Tibial nerve (tissue), 4 donors: ENCODE results near the gene WDR27. TPM values are rescaled to one million over a fixed set of nuclear protein-coding genes. Genes with fewer than 3 reads are reported as not detected.

Experiments used
- DNase-seq, 2 donors: peaks; one replicate each; pipeline ENCODE4 v3.0.0-alpha.2; 2019; ENCODE audit warnings: low spot score in 2 of 2
- H3K27ac ChIP-seq, 4 donors: fragments of 200-600 bp; sonication (generic) in 3 of 4; one replicate each; pipeline ENCODE4 v1.5.1; 2017 to 2019; ENCODE audit warnings: mild to moderate bottlenecking in 1 of 4
- H3K27me3 ChIP-seq, 2 donors: fragments of 200-600 bp; sonication (generic) in 1 of 2; one replicate each; pipeline versions ENCODE4 v1.5.1 to v1.6.0; 2017 to 2019
- H3K36me3 ChIP-seq, 3 donors: fragments of 200-600 bp; sonication (generic); one replicate each; pipeline ENCODE4 v1.5.1; 2018 to 2019
- H3K4me1 ChIP-seq, 4 donors: fragments of 200-600 bp; sonication (generic) in 3 of 4; one replicate each; pipeline ENCODE4 v1.5.1; 2017 to 2019
- H3K4me3 ChIP-seq, 4 donors: fragments of 200-600 bp; sonication (generic) in 3 of 4; one replicate each; pipeline ENCODE4 v1.5.1; 2017 to 2019; ENCODE audit warnings: mild to moderate bottlenecking in 1 of 4, moderate library complexity in 1 of 4
- H3K9me3 ChIP-seq, 4 donors: fragments of 200-600 bp; sonication (generic) in 3 of 4; one replicate each; pipeline ENCODE4 v1.5.1; 2017 to 2019
- CTCF ChIP-seq, 5 experiments: fragments of 200-600 bp in 3 of 5; fragments of 450-650 bp in 2 of 5; sonication (generic) in 3 of 5; IDR thresholded peaks; one replicate each; pipeline ENCODE4 v1.5.1; 2016 to 2019; ENCODE audit warnings: antibody characterized with exemption in 5 of 5, mild to moderate bottlenecking in 3 of 5, moderate library complexity in 2 of 5
- EP300 ChIP-seq, 2 donors: sonication (generic); formaldehyde crosslinking; IDR thresholded peaks; one replicate each; pipeline ENCODE4 v1.6.1; 2017; ENCODE audit warnings: antibody characterized with exemption in 2 of 2, mild to moderate bottlenecking in 1 of 2
- POLR2A ChIP-seq, 2 donors: fragments of 450-650 bp; IDR thresholded peaks; one replicate each; pipeline ENCODE4 v1.6.1; 2017; ENCODE audit warnings: antibody characterized with exemption in 2 of 2, mild to moderate bottlenecking in 2 of 2, moderate library complexity in 2 of 2
- WGBS, 2 donors: methylation state at CpG; one replicate each; pipeline ENCODE4 v1.1.5; 2018; 5-methylcytosine and 5-hydroxymethylcytosine counted together
- total RNA-seq, 4 donors: library from RNA; depleted of rRNA; stranded (reverse); fragments of >200 nt; gene quantifications; one replicate each; pipeline ENCODE4 v1.1.0, GENCODE V29; 2016

The WDR27 gene
- total RNA-seq, 4 donors from 2014 or later = 33.9 to 57.5 (median 52.5) TPM

DNA sequence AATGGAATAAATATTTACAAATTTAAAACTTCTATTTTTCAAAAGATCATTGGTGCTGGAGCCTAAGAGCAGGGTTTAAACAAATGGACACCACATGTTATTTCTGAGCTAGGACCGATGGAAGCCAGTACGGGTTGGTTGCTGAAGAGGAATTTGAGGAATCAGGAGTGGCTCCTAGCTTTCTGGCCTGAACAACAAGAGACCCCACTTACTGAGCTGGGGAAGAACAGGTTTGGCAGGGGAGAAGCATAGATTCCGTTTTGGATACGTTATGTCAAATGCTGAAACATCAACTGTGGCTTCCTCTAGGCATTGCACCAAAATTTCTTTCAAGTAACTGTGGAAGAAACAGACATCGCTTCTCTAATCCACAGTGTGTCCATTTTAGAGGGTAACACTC is 6.7 kb downstream of the WDR27 start:
- peaks cover 0 to 63% (median 0%) of the 10 kb centered on the region in 3 donors for H3K36me3 ChIP-seq
- no peaks in the 10 kb centered on the region for H3K27me3 ChIP-seq
- TF ChIP-seq POLR2A (IDR thresholded peaks at IDR 0.05) = no peak
- H3K27ac ChIP-seq = no peak overlapping the region
- WGBS, 2 donors = 78 to 92% methylated on average over 5 of the region's 5 CpGs
- peaks cover 0 to 11% (median 0%) of the 10 kb centered on the region in 4 donors for H3K4me1 ChIP-seq
- H3K4me3 ChIP-seq = no peak overlapping the region
- peaks cover 0 to 15% (median 0%) of the 10 kb centered on the region in 4 donors for H3K9me3 ChIP-seq
- DNase-seq = no peak

DNA sequence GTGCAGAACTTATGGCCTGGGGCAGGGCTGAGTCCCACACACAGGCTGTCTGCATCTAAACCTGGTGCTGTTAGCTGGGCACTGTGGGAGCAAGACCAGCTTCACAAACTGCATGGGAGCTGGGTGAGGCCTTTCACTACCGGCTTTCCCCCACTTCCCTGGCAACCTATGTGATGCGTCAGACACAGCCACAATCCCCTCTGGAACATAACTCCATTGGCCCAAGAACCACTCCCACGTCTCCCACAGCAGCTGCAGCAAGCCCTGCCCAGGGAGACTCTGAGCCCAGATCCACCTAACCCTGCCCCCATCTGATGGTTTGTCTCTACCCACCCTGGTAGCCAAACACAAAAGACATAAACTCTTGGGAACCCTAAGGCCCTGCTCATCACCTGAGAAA is 9.3 kb downstream of the WDR27 start:
- H3K9me3 ChIP-seq = peaks cover 0 to 19% (median 0%) of the 10 kb centered on the region in 4 donors
- no peaks in the 10 kb centered on the region for H3K27me3 ChIP-seq
- H3K36me3 ChIP-seq = peaks cover 0 to 77% (median 0%) of the 10 kb centered on the region in 3 donors
- H3K4me3 ChIP-seq = no peak overlapping the region
- no peak overlapping the region for H3K27ac ChIP-seq
- TF ChIP-seq POLR2A (IDR thresholded peaks at IDR 0.05) = no peak
- TF ChIP-seq EP300 (IDR thresholded peaks at IDR 0.05) = no peak
- no peak for TF ChIP-seq CTCF (IDR thresholded peaks at IDR 0.05)
- no peak for DNase-seq
- WGBS, 2 donors = 94 to 100% methylated on average over 3 of the region's 3 CpGs
- no peaks in the 10 kb centered on the region for H3K4me1 ChIP-seq

DNA sequence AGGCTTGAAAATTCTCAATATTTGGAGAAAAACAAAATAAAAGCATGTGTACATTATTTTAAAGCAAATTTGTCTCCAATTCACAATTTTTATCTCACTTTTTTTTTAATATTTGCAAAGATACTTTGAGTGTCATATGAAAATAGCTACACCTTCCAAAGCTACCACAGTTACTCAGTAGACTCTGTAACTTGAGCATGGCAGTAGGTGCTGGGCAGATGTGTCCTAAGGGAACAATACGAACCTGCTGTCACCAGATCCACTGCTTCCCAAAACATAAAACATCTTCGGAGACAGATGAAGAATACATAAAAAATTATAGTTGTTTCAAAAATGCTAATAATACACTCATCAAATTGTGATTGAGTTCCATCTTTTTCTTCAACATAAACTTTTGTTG is 10.6 kb downstream of the WDR27 start:
- no peak for DNase-seq
- H3K4me3 ChIP-seq = no peak overlapping the region
- H3K27ac ChIP-seq = no peak overlapping the region
- peaks cover 0 to 29% (median 0%) of the 10 kb centered on the region in 4 donors for H3K9me3 ChIP-seq
- TF ChIP-seq EP300 (IDR thresholded peaks at IDR 0.05) (no peak), POLR2A (IDR thresholded peaks at IDR 0.05) (no peak), CTCF (IDR thresholded peaks at IDR 0.05) (no peak)
- 97% methylated on average over 2 of the region's 2 CpGs for WGBS, 2 donors
- no peaks in the 10 kb centered on the region for H3K4me1 ChIP-seq
- H3K36me3 ChIP-seq = peaks cover 0 to 80% (median 0%) of the 10 kb centered on the region in 3 donors
- H3K27me3 ChIP-seq = no peaks in the 10 kb centered on the region

- peaks cover 0 to 92% (median 0%) of the 10 kb centered on the region in 3 donors for H3K36me3 ChIP-seq
- no peak overlapping the region for H3K27ac ChIP-seq
- DNase-seq = no peak
- peaks cover 0 to 45% (median 3%) of the 10 kb centered on the region in 4 donors for H3K9me3 ChIP-seq
- no peak overlapping the region for H3K4me3 ChIP-seq
- H3K27me3 ChIP-seq = no peaks in the 10 kb centered on the region
- TF ChIP-seq CTCF (IDR thresholded peaks at IDR 0.05) (no peak), POLR2A (IDR thresholded peaks at IDR 0.05) (no peak), EP300 (IDR thresholded peaks at IDR 0.05) (no peak)
- 95 to 98% methylated on average over 6 of the region's 6 CpGs for WGBS, 2 donors
- no peaks in the 10 kb centered on the region for H3K4me1 ChIP-seq
Measured at GRCh38 chr6:169689287-169689686, 12.5 kb downstream of the WDR27 start.

GRCh38 chr6:169685860-169686259 is 16.0 kb downstream of the WDR27 start:
- H3K27me3 ChIP-seq = no peaks in the 10 kb centered on the region
- no peak overlapping the region for H3K4me3 ChIP-seq
- 97 to 100% methylated on average over 2 of the region's 2 CpGs for WGBS, 2 donors
- H3K4me1 ChIP-seq = no peaks in the 10 kb centered on the region
- no peak for DNase-seq
- peaks cover 0 to 30% (median 3%) of the 10 kb centered on the region in 4 donors for H3K9me3 ChIP-seq
- peaks cover 0 to 90% (median 0%) of the 10 kb centered on the region in 3 donors for H3K36me3 ChIP-seq
- no peak for TF ChIP-seq POLR2A (IDR thresholded peaks at IDR 0.05)
- H3K27ac ChIP-seq = no peak overlapping the region

DNA sequence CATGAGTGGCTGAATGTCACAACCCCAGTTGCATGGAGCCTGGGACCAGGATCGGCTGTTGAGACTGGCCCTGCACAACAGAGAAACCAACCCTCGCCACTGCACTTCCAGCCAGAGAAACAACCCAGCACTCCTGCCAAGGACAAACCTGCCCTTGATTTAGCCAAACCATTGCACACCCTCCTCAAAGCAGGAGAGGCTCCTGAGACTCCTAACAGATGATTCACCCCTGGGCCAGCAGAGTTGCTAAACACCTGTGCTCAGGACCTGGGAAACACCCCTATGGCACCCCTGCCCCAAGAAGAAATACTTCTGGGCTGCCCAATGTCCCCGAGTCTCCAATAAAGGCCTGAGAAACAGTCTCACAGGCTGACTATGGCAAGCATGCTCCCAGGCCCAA is 17.8 kb downstream of the WDR27 start:
- Histone ChIP-seq H3K27ac (no peak overlapping the region), H3K36me3 (peaks cover 0 to 91% (median 0%) of the 10 kb centered on the region in 3 donors), H3K4me3 (no peak overlapping the region), H3K9me3 (peaks cover 0 to 30% (median 4%) of the 10 kb centered on the region in 4 donors), H3K27me3 (no peaks in the 10 kb centered on the region), H3K4me1 (no peaks in the 10 kb centered on the region)
- TF ChIP-seq EP300 (IDR thresholded peaks at IDR 0.05) (no peak), CTCF (IDR thresholded peaks at IDR 0.05) (no peak), POLR2A (IDR thresholded peaks at IDR 0.05) (no peak)
- no peak for DNase-seq
- 100% methylated on average over 3 of the region's 3 CpGs for WGBS, 2 donors
